Ishikawa (cell line): ENCODE data around the gene SNTG2.

Experiments used
- CEBPB ChIP-seq: IDR thresholded peaks from 2 replicates; pipeline ENCODE4 v1.6.1; 2012
- CREB1 ChIP-seq: IDR thresholded peaks from 2 replicates; pipeline ENCODE4 v1.6.1; 2012; ENCODE audit warnings: low read depth
- EGR1 ChIP-seq: IDR thresholded peaks from 2 replicates; pipeline ENCODE4 v1.6.1; 2012
- EP300 ChIP-seq: IDR thresholded peaks from 2 replicates; pipeline ENCODE4 v1.6.1; 2012; ENCODE audit warnings: borderline replicate concordance
- FOXM1 ChIP-seq: IDR thresholded peaks from 2 replicates; pipeline ENCODE4 v1.6.1; 2012; ENCODE audit warnings: low read depth, borderline replicate concordance
- NFIC ChIP-seq: IDR thresholded peaks from 2 replicates; pipeline ENCODE4 v1.6.1; 2012
- RAD21 ChIP-seq: IDR thresholded peaks from 2 replicates; pipeline ENCODE4 v1.6.1; 2012; ENCODE audit warnings: low read depth
- REST ChIP-seq: IDR thresholded peaks from 2 replicates; pipeline ENCODE4 v1.6.1; 2012; ENCODE audit warnings: low read depth, mild to moderate bottlenecking
- TAF1 ChIP-seq: IDR thresholded peaks from 2 replicates; pipeline ENCODE4 v1.6.1; 2012; ENCODE audit warnings: low read depth, mild to moderate bottlenecking
- TCF12 ChIP-seq: IDR thresholded peaks from 2 replicates; pipeline ENCODE4 v1.6.1; 2012; ENCODE audit warnings: low read depth
- TEAD4 ChIP-seq: IDR thresholded peaks from 2 replicates; pipeline ENCODE4 v1.6.1; 2012
- USF1 ChIP-seq: IDR thresholded peaks from 2 replicates; pipeline ENCODE4 v1.6.1; 2012
- YY1 ChIP-seq: IDR thresholded peaks from 2 replicates; pipeline ENCODE4 v1.6.1; 2012; ENCODE audit warnings: low read depth
- ZBTB7A ChIP-seq: IDR thresholded peaks from 2 replicates; pipeline ENCODE4 v1.6.1; 2012; ENCODE audit warnings: low read depth
- TF ChIP-seq, protein P1 (sequence below): IDR thresholded peaks from 2 replicates; pipeline ENCODE4 v1.6.1; 2012

Gene SNTG2

DNA sequence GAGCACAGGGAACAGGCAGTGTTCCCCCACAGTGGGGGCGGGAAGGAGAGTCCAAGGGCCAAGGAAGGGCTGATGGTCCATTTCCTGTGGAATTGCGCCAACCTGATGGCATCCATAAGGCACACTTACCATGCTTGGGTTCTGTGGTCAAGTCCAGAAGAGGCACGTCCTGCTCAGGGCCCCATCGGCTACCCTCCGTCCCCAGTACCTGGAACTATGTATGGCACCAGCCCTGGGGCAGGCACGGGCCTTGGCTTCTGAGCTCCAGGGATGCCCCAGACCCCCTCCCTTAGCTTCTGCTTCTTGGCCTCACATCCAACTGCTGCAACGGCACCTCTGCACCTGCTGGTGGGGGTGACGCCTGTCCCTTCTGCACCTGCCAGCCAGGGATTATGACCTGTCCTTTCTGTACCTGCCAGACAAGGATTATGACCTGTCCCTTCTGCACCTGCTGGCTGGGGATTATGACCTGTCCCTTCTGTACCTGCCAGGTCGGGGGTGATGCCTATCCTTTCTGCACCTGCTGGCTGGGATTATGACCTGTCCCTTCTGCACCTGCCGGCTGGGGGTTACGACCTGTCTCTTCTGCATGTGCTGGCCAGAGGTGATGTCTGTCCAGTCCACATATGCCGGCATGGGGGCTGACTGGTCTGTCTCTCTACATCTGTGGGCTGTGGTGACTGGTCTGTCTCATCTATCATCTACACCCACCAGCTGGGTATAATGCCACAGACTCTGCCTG, 45.4 kb upstream of the SNTG2 start:
- TF ChIP-seq TEAD4 (no peak), CREB1 (no peak), REST (no peak), NFIC (no peak), TCF12 (no peak), CEBPB (no peak), FOXM1 (no peak), USF1 (no peak), RAD21 (no peak), TAF1 (no peak), ZBTB7A (no peak), EP300 (no peak)
- TF ChIP-seq, protein P1, sequence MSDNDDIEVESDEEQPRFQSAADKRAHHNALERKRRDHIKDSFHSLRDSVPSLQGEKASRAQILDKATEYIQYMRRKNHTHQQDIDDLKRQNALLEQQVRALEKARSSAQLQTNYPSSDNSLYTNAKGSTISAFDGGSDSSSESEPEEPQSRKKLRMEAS: no peak

DNA sequence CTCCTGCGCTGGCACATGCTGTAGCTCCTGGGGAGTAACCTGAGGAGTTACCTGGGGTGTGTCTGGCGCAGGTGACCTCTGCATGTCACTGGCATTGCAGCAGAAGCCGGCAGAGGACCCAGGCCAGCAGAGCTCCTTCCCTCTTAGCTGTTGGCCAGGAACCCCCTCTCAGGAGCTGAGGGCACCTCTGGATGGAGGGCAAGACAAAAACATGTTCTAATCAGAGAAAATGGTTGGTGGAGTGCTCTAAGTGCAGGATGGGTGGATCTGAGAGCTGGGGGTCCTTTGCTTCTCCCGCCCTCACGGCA, 44.9 kb upstream of the SNTG2 start:
- TF ChIP-seq, protein P1: no peak
- TF ChIP-seq YY1 (no peak), ZBTB7A (no peak), RAD21 (no peak), CEBPB (no peak), NFIC (no peak), USF1 (no peak), EGR1 (no peak), FOXM1 (no peak), CREB1 (no peak), REST (no peak), EP300 (no peak), TCF12 (no peak), TEAD4 (no peak), TAF1 (no peak)

GRCh38 chr2:907706-908105, 42.9 kb upstream of the SNTG2 start:
- no peak for TF ChIP-seq EGR1

DNA sequence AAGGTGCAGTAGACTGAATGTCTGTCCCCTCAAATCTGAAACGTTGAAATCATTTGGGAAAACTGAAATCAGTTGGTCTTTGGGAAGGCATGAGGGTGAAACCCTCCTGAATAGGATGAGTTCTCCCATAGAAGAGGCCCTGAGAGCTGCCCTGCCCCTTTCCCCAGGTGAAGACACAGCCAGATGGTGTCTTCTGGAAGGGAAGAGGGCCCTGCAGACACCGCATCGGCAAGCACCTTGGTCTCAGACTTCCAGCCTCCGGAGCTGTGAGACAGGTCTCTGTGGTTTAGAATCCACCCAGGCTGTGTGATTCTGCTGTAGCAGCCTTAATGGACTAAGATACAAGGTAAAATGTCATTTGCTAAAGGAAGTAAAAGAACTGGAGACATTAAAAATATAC, 42.1 kb upstream of the SNTG2 start:
- TF ChIP-seq YY1 (no peak), ZBTB7A (no peak), USF1 (no peak), RAD21 (no peak), REST (no peak), TCF12 (no peak)
- TF ChIP-seq, protein P1: no peak
